ENCODE data around the gene FZR1.

The FZR1 gene

GRCh38 chr19:3505598-3506383 is at the start of gene FZR1:
FZR1 (plus strand) TSS chr19:3506311; CDS start chr19:3522990, 16,679 bp downstream.
- DNase-seq: peak; percentile 98

- no peak for DNase-seq
Observed at GRCh38 chr19:3456925-3457527, 49.1 kb upstream of the FZR1 start.

- DNase-seq: no peak
Observed at GRCh38 chr19:3457528-3458228, 48.4 kb upstream of the FZR1 start.

- no peak for DNase-seq
Observed at GRCh38 chr19:3458229-3459088, 47.7 kb upstream of the FZR1 start.

GRCh38 chr19:3459089-3459881 is 46.8 kb upstream of the FZR1 start:
- no peak for DNase-seq

- no peak for DNase-seq
Observed at GRCh38 chr19:3459965-3460582, 46.0 kb upstream of the FZR1 start.

GRCh38 chr19:3462991-3463713 is 43.0 kb upstream of the FZR1 start:
- DNase-seq: no peak

- no peak for DNase-seq
Observed at GRCh38 chr19:3463714-3464586, 42.2 kb upstream of the FZR1 start.

- DNase-seq: no peak
Observed at GRCh38 chr19:3464587-3465235, 41.4 kb upstream of the FZR1 start.

GRCh38 chr19:3465552-3465951 is 40.6 kb upstream of the FZR1 start:
- no peak for DNase-seq

- no peak for DNase-seq
Observed at GRCh38 chr19:3466635-3467034, 39.5 kb upstream of the FZR1 start.

GRCh38 chr19:3467437-3468198 is 38.5 kb upstream of the FZR1 start:
- DNase-seq: no peak

- DNase-seq: no peak
Observed at GRCh38 chr19:3468211-3468610, 37.9 kb upstream of the FZR1 start.

- DNase-seq: no peak
Observed at GRCh38 chr19:3469638-3470499, 36.2 kb upstream of the FZR1 start.

GRCh38 chr19:3470500-3471128 is 35.5 kb upstream of the FZR1 start:
- DNase-seq: no peak

GRCh38 chr19:3471954-3472655 is 34.0 kb upstream of the FZR1 start:
- DNase-seq: no peak

All from NCI-H2029 (cell line).